Breast epithelium (tissue), 3 donors: ENCODE data around the gene ST6GALNAC4.

ENCODE experiments used
- CTCF ChIP-seq, 3 donors: fragments of 450-650 bp; IDR thresholded peaks; one replicate each; pipeline ENCODE4 v1.5.1; 2016 to 2017; ENCODE audit warnings: antibody characterized with exemption in 3 of 3, mild to moderate bottlenecking in 3 of 3, moderate library complexity in 3 of 3
- POLR2A ChIP-seq: fragments of 450-650 bp; IDR thresholded peaks from one replicate; pipeline ENCODE4 v1.6.1; 2016; ENCODE audit warnings: antibody characterized with exemption, mild to moderate bottlenecking, moderate library complexity
- POLR2AphosphoS5 ChIP-seq, 3 donors: sonication (generic); formaldehyde crosslinking; IDR thresholded peaks; one replicate each; pipeline ENCODE4 v1.6.1; 2017; ENCODE audit warnings: antibody characterized with exemption in 3 of 3

GRCh38 chr9:127908660-127908926 lies 8.2 kb downstream of the ST6GALNAC4 start:
- TF ChIP-seq CTCF (IDR thresholded peaks at IDR 0.05) = no peak
- TF ChIP-seq POLR2AphosphoS5 (IDR thresholded peaks at IDR 0.05) = no peak
- no peak for TF ChIP-seq POLR2A
